NCI-H1694 treated with DMSO at 0.1 percent for 48 hours (cell line): ENCODE measurements around the gene NRIP1.
"Not testable (repeated sequence)": the region's sequence is repeated elsewhere in the genome, so short reads cannot be mapped to it uniquely, and the experiment has no call there.

Experiments
- DNase-seq: peaks from one replicate; lab custom pipeline; 2025; lab: John Stamatoyannopoulos, UW

The NRIP1 gene

GRCh38 chr21:14977814-14978213 is 87.0 kb downstream of the NRIP1 start:
- DNase-seq: no peak

GRCh38 chr21:14975136-14975919 is 89.5 kb downstream of the NRIP1 start:
- DNase-seq: no peak

GRCh38 chr21:14972678-14973077 is 92.1 kb downstream of the NRIP1 start:
- no peak for DNase-seq

GRCh38 chr21:14968821-14969220 is 96.0 kb downstream of the NRIP1 start:
- no peak for DNase-seq

- DNase-seq: no peak
Measured at GRCh38 chr21:14968029-14968428, 96.8 kb downstream of the NRIP1 start.

- DNase-seq: no peak
Measured at GRCh38 chr21:14964621-14965020, 100.2 kb downstream of the NRIP1 start.

- DNase-seq: no peak
Measured at GRCh38 chr21:14962217-14962616, 102.6 kb downstream of the NRIP1 start.

- no peak for DNase-seq
Measured at GRCh38 chr21:14961502-14961901, 103.3 kb downstream of the NRIP1 start.

- DNase-seq: no peak
Measured at GRCh38 chr21:14959343-14959742, 105.5 kb downstream of the NRIP1 start.

GRCh38 chr21:14957836-14958235 is 107.0 kb downstream of the NRIP1 start:
- no peak for DNase-seq

GRCh38 chr21:14956807-14957206 is 108.0 kb downstream of the NRIP1 start:
- no peak for DNase-seq

GRCh38 chr21:14955936-14956520 is 108.8 kb downstream of the NRIP1 start:
- DNase-seq: no peak

GRCh38 chr21:14952916-14953315 is 111.9 kb downstream of the NRIP1 start:
- DNase-seq: no peak

GRCh38 chr21:14949603-14950002 is 115.2 kb downstream of the NRIP1 start:
- DNase-seq: no peak

- no peak for DNase-seq
Measured at GRCh38 chr21:14947613-14948160, 117.1 kb downstream of the NRIP1 start.

GRCh38 chr21:14945176-14945575 is 119.6 kb downstream of the NRIP1 start:
- no peak for DNase-seq

- DNase-seq: no peak
Measured at GRCh38 chr21:14943616-14944015, 121.2 kb downstream of the NRIP1 start.

GRCh38 chr21:14942801-14943490 is 121.9 kb downstream of the NRIP1 start:
- DNase-seq: no peak

GRCh38 chr21:14927324-14927723 is 137.5 kb downstream of the NRIP1 start:
- DNase-seq: not testable (repeated sequence)

- DNase-seq: no peak
Measured at GRCh38 chr21:14926186-14926585, 138.6 kb downstream of the NRIP1 start.

- DNase-seq: no peak
Measured at GRCh38 chr21:14923468-14923867, 141.3 kb downstream of the NRIP1 start.

GRCh38 chr21:14922980-14923379 is 141.8 kb downstream of the NRIP1 start:
- DNase-seq: no peak

GRCh38 chr21:14918527-14918926 is 146.3 kb downstream of the NRIP1 start:
- no peak for DNase-seq
